Lower leg skin (tissue), 4 donors: ENCODE measurements around the gene GNAZ. TPM values are rescaled to one million over a fixed set of nuclear protein-coding genes. Genes with fewer than 3 reads are reported as not detected.

ENCODE experiments used
- DNase-seq, 2 donors: peaks; one replicate each; pipeline ENCODE4 v3.0.0-alpha.2; 2019; ENCODE audit warnings: low spot score in 2 of 2
- H3K4me3 ChIP-seq: fragments of 200-600 bp; sonication (generic); 2 replicates; pipeline ENCODE4 v1.5.1; 2017; ENCODE audit warnings: mild to moderate bottlenecking, low read depth; ENCODE audit not compliant: poor library complexity, severe bottlenecking
- POLR2A ChIP-seq, 2 donors: fragments of 450-650 bp; IDR thresholded peaks; one replicate each; pipeline ENCODE4 v1.6.1; 2016 to 2017; ENCODE audit warnings: antibody characterized with exemption in 2 of 2, mild to moderate bottlenecking in 1 of 2, moderate library complexity in 1 of 2
- WGBS, 2 donors: methylation state at CpG; one replicate each; pipeline ENCODE4 v1.1.5; 2018; 5-methylcytosine and 5-hydroxymethylcytosine counted together
- intact Hi-C: fragments of 100-400 bp; cut with DNase I; formaldehyde crosslinking; loops from one replicate; pipeline ENCODE4 v1.15.0; 2023; ENCODE audit warnings: low total_unique reads
- total RNA-seq, 4 donors: library from RNA; depleted of rRNA; stranded (reverse); fragments of >200 nt; gene quantifications; one replicate each; pipeline ENCODE4 v1.1.0, GENCODE V29; 2016
- TF ChIP-seq, protein P1 (sequence below), 3 donors: fragments of 450-650 bp; IDR thresholded peaks; one replicate each; pipeline ENCODE4 v1.5.1; 2016; ENCODE audit warnings: antibody characterized with exemption in 3 of 3, mild to moderate bottlenecking in 3 of 3, moderate library complexity in 2 of 3

The GNAZ gene
- total RNA-seq, 4 donors from 2014 or later = 1.5 to 3.6 (median 2.0) TPM

DNA sequence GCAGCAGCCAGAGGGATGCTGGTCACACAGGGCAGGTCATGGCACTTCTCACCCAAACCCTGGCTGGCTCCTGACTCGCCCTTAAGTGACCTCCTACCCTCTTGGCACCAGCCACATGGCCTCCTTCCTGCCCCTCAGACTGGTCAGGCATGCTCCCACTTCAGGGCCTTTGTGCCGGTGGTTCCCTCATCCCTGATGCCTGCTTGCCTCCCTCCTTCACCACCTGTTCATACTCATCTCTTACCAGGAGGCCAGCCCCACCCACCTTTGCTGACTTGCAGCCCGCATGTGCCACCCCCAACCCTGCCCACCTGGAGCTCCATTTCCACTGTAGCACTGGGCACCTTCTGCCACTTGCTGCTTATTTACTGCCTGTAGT is 20.1 kb downstream of the GNAZ start:
- 84 to 89% methylated on average over 3 of the region's 3 CpGs for WGBS, 2 donors

DNA sequence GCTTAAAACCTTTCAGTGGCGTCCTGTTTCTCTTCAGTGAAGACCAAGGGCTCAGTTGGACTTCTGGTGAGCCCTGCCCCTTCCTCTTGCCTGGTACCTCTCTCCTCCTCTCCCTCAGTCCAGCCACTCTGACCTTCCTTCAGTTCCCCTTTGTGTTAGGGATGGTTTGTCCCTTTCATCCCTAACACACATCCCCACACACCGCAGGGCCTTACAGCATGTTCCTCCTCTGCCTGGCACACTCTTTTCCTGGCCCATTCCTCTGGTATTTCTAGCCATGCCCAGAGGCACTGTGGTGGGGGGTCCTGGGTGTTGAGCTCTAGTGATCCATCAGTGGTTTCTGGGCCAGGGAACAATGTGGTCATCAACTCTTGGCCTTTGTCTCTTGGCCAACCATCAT is 21.4 kb downstream of the GNAZ start:
- no peak for DNase-seq
- WGBS, 2 donors = 89 to 92% methylated on average over 2 of the region's 2 CpGs
- intact Hi-C loops = no loop called here
- TF ChIP-seq, protein P1, sequence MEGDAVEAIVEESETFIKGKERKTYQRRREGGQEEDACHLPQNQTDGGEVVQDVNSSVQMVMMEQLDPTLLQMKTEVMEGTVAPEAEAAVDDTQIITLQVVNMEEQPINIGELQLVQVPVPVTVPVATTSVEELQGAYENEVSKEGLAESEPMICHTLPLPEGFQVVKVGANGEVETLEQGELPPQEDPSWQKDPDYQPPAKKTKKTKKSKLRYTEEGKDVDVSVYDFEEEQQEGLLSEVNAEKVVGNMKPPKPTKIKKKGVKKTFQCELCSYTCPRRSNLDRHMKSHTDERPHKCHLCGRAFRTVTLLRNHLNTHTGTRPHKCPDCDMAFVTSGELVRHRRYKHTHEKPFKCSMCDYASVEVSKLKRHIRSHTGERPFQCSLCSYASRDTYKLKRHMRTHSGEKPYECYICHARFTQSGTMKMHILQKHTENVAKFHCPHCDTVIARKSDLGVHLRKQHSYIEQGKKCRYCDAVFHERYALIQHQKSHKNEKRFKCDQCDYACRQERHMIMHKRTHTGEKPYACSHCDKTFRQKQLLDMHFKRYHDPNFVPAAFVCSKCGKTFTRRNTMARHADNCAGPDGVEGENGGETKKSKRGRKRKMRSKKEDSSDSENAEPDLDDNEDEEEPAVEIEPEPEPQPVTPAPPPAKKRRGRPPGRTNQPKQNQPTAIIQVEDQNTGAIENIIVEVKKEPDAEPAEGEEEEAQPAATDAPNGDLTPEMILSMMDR (IDR thresholded peaks at IDR 0.05) = no peak
- no peak for TF ChIP-seq POLR2A (IDR thresholded peaks at IDR 0.05)
- no peak overlapping the region for H3K4me3 ChIP-seq

More for the DNA sequence above, 20.1 kb downstream of the GNAZ start:
- intact Hi-C loops = no loop called here
- TF ChIP-seq, protein P1 (IDR thresholded peaks at IDR 0.05) = no peak
- no peak for DNase-seq
- no peak overlapping the region for H3K4me3 ChIP-seq

DNA sequence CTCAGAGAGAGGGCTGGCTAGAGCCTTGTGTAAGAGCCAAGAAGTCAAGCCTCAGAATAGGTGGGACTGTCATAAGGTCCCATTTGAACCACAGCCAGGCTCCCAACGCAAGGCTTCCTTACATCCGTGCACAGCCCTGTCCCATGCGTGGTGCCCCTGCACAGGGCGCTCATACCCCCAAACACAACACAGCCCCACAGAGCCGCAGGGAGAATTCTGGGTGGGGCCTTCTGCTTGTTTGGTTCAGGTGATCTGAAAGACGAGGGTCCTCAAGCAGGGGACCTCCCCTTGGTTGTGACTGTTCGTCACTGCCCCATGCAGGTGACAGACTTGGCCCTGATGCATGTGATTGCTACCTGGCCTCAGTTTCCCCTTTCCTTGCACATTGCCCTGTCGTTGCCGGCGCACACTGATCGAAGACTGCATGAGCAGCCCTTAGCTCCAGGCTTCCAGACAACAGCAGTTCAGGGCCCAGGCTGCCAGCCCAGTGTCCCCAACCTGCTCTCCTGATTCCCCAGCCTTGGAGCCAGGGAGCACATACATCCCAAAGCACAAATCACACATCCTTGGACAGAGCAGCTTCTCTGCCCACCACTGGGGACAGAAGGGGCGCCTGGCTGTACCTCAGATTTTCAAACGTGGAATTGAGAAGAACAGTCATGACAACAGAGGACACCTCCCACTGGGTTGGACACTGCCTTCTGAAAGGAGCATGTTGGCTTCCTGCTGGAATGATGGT is 22.1 kb downstream of the GNAZ start:
- TF ChIP-seq, protein P1 (IDR thresholded peaks at IDR 0.05) = no peak
- no peak for TF ChIP-seq POLR2A (IDR thresholded peaks at IDR 0.05)
- 88 to 92% methylated on average over 13 of the region's 13 CpGs for WGBS, 2 donors
- DNase-seq = no peak
- no peak overlapping the region for H3K4me3 ChIP-seq
- intact Hi-C loops = no loop called here

DNA sequence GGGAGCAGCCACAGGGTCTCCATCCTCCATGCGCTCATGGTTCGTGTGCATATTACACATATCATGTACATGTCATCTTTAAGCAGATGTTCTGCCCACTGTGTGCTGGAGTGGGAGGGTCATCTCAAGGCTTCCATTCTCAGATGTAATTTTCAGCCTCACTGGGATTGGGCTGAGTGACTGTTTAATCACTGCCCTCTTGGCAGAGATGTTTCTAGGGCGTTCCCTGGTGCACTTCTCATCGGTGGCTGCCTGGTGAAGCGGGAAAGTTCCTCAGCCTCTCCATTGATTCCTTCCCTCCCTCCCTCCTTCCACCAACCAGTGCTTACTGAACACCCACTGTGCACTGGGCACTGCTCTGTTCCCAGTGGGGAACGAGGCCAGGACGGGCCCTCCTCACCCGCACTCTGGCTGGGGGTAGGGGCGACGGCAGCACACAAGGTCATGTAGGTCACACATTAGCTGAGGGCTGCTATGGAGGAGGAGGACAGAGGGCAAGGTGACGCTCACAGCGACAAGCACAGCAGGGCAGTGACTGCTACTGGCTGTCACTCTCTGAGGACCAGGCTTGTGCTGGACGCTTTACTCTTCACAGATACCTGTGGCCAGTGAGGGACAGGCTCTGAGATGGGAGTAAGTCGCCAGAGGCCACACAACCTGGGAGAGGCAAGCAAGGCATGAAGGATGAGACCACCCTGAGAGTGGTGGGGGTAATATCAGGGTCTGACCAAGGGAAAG is 22.9 kb downstream of the GNAZ start:
- H3K4me3 ChIP-seq = no peak overlapping the region
- no peak for DNase-seq
- 87% methylated on average over 14 of the region's 14 CpGs for WGBS, 2 donors
- TF ChIP-seq, protein P1 (IDR thresholded peaks at IDR 0.05) = no peak
- TF ChIP-seq POLR2A (IDR thresholded peaks at IDR 0.05) = no peak
- intact Hi-C loops = no loop called here

DNA sequence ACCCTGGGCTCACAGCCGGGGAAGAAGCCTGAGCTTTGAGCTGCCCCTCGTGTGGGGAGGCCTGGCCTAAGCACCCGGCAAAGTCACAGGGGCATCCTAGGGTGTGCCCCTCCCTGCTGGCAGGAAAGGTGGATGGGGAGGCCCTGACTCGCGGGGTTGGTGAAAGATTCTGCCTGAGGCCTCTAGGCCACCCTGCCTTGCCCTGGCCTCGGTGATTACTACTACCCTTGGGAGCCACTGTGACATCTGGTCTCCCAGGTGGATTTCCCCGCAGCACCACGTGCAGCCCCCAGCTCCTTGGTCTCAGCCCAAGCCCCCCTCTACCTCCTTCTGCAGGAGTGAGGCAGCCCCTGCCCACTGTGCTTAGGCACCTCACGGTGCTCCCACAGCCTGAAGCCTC is 23.9 kb downstream of the GNAZ start:
- H3K4me3 ChIP-seq = no peak overlapping the region
- TF ChIP-seq POLR2A (IDR thresholded peaks at IDR 0.05) = no peak
- TF ChIP-seq, protein P1 (IDR thresholded peaks at IDR 0.05) = no peak
- intact Hi-C loops = no loop called here
- DNase-seq = no peak
- 63 to 91% methylated on average over 6 to 8 of the region's 9 CpGs for WGBS, 2 donors
